Vagina (tissue), 2 donors: ENCODE measurements around the gene EZH2.

ENCODE experiments used
- CTCF ChIP-seq, 3 experiments: fragments of 450-650 bp in 2 of 3; fragments of 200-600 bp in 1 of 3; sonication (generic) in 1 of 3; IDR thresholded peaks; one replicate each; pipeline ENCODE4 v1.5.1; 2017 to 2019; ENCODE audit warnings: antibody characterized with exemption in 3 of 3, mild to moderate bottlenecking in 2 of 3, moderate library complexity in 2 of 3
- POLR2A ChIP-seq, 2 donors: fragments of 450-650 bp; IDR thresholded peaks; one replicate each; pipeline ENCODE4 v1.6.1; 2017; ENCODE audit warnings: antibody characterized with exemption in 2 of 2, mild to moderate bottlenecking in 2 of 2, moderate library complexity in 2 of 2
- POLR2AphosphoS5 ChIP-seq, 2 donors: sonication (generic); formaldehyde crosslinking; IDR thresholded peaks; one replicate each; pipeline ENCODE4 v1.9.0; 2017; ENCODE audit warnings: antibody characterized with exemption in 2 of 2, mild to moderate bottlenecking in 2 of 2, low read depth in 1 of 2; ENCODE audit not compliant: insufficient read depth in 1 of 2

DNA sequence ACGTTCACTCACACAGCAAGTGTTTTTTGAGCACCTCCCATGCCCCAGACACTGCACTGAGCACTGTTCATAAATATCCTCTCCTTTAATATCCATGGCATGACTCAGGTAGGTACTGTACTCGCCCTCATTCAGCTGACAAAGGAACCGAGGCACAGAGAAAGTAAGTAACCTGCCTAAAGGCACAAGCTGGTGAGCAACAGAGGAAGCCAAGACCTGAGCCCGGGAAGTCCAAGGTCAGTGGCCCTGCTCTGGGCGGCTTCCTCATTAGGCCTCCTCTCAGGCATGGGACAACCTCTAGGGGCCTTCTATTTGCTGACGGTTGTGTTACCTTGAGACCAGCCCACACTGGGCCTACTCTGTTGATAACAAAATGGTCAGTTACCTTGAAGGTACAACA is 45.1 kb upstream of the EZH2 start:
- TF ChIP-seq CTCF (IDR thresholded peaks at IDR 0.05) (no peak), POLR2A (IDR thresholded peaks at IDR 0.05) (no peak), POLR2AphosphoS5 (IDR thresholded peaks at IDR 0.05; ENCODE audit: insufficient read depth in 1 of 2, low read depth in 1 of 2) (no peak)
